Measurements from ENCODE around the gene ELOVL1.
A peak's percentile ranks its signal among the peaks of the same experiment; 100 is the strongest.
"Not testable (repeated sequence)": the region's sequence is repeated elsewhere in the genome, so short reads cannot be mapped to it uniquely, and the experiment has no call there.

The ELOVL1 gene

GRCh38 chr1:43367904-43368645 lies at the start of gene ELOVL1:
ELOVL1 (minus strand) TSS chr1:43368011; CDS start chr1:43365609, 2,402 bp downstream.
- peak; percentile 88 for DNase-seq

GRCh38 chr1:43415901-43416300 lies 48.1 kb upstream of the ELOVL1 start:
- DNase-seq: no peak

- peak; percentile 65 for DNase-seq
These were observed 46.9 kb upstream of the ELOVL1 start for GRCh38 chr1:43414634-43415223.

GRCh38 chr1:43413426-43413825 lies 45.6 kb upstream of the ELOVL1 start:
- DNase-seq: not testable (repeated sequence)

GRCh38 chr1:43410571-43410970 lies 42.8 kb upstream of the ELOVL1 start:
- no peak for DNase-seq

GRCh38 chr1:43405876-43406234 lies 38.0 kb upstream of the ELOVL1 start:
- DNase-seq: no peak

- no peak for DNase-seq
These were observed 37.5 kb upstream of the ELOVL1 start for GRCh38 chr1:43405219-43405875.

- no peak for DNase-seq
These were observed 36.5 kb upstream of the ELOVL1 start for GRCh38 chr1:43404353-43404752.

GRCh38 chr1:43402089-43402865 lies 34.5 kb upstream of the ELOVL1 start:
- DNase-seq: no peak

- DNase-seq: not testable (repeated sequence)
These were observed 32.6 kb upstream of the ELOVL1 start for GRCh38 chr1:43400441-43400840.

GRCh38 chr1:43398227-43398626 lies 30.4 kb upstream of the ELOVL1 start:
- no peak for DNase-seq

- DNase-seq: no peak
These were observed 28.2 kb upstream of the ELOVL1 start for GRCh38 chr1:43396059-43396458.

- DNase-seq: no peak
These were observed 27.7 kb upstream of the ELOVL1 start for GRCh38 chr1:43395523-43395922.

- DNase-seq: no peak
These were observed 24.9 kb upstream of the ELOVL1 start for GRCh38 chr1:43392702-43393101.

GRCh38 chr1:43389326-43390313 lies 21.8 kb upstream of the ELOVL1 start, which contains the start of the genes MED8 and SZT2:
MED8 (minus strand) TSS chr1:43389800; CDS start chr1:43389764, 36 bp downstream.
SZT2 (plus strand) TSS chr1:43389899; CDS start chr1:43389969, 70 bp downstream.
- DNase-seq: peak; percentile 91

GRCh38 chr1:43388613-43389012 lies 20.8 kb upstream of the ELOVL1 start:
- DNase-seq: no peak

GRCh38 chr1:43387976-43388599 lies 20.3 kb upstream of the ELOVL1 start:
- no peak for DNase-seq

- no peak for DNase-seq
These were observed 18.9 kb upstream of the ELOVL1 start for GRCh38 chr1:43386676-43387075.

- no peak for DNase-seq
These were observed 15.6 kb upstream of the ELOVL1 start for GRCh38 chr1:43383449-43383848.

- no peak for DNase-seq
These were observed 14.4 kb upstream of the ELOVL1 start for GRCh38 chr1:43382027-43382779.

GRCh38 chr1:43381612-43382011 lies 13.8 kb upstream of the ELOVL1 start:
- no peak for DNase-seq

Data from activated gamma-delta T cell treated with Interleukin-2 at 50 U/mL for 16 hours (primary cell).